GM19351 (cell line): ENCODE data around the gene FGF22.
"Not testable (repeated sequence)": the region's sequence is repeated elsewhere in the genome, so short reads cannot be mapped to it uniquely, and the experiment has no call there.

Experiments used
- ATAC-seq: cut with Tn5 transposase; IDR thresholded peaks from one replicate; pipeline ENCODE4 v1.9.1; 2021; ENCODE audit warnings: mild to moderate bottlenecking, moderate library complexity; ENCODE audit not compliant: unreplicated experiment

The FGF22 gene

DNA sequence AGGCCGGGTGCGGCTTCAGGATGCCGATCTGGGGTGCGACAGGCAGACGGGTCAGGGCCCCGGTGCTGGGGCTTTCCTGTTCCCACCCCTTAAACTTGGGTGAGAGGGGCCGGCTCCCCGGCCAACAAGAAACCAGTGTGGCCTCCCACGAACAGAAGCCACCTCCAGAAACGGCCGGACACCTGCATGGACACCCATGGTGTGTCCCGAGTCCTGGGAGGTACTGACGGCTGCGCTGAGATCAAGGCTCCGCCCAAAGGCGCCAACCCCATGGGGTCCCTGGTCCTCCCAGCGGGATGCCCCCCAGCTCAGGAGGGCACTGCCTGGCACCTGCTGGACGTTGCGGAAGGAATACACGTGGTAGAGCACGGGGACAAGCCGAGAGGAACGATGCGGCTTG lies 17.9 kb upstream of the FGF22 start:
- ATAC-seq, result no peak

DNA sequence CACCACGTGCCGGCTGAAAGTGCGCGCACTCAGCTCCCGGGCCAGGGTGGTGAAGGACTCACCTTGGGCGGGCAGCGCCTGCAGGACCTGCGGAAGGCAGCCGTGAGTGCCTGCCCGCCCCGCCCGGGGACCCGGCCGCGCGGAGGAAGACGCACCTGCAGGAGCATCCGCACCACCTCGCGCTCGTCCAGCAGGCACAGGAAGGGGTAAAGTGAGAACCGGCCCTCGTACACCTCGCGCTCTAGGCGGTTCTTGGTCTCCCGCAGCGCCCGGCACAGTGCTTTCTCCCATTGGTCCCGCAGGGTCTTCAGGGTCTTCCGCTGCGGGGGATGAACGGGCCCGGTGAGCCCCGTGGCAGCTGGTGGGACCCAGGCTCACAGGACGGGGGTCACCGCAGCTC lies 17.0 kb upstream of the FGF22 start:
- no peak for ATAC-seq

DNA sequence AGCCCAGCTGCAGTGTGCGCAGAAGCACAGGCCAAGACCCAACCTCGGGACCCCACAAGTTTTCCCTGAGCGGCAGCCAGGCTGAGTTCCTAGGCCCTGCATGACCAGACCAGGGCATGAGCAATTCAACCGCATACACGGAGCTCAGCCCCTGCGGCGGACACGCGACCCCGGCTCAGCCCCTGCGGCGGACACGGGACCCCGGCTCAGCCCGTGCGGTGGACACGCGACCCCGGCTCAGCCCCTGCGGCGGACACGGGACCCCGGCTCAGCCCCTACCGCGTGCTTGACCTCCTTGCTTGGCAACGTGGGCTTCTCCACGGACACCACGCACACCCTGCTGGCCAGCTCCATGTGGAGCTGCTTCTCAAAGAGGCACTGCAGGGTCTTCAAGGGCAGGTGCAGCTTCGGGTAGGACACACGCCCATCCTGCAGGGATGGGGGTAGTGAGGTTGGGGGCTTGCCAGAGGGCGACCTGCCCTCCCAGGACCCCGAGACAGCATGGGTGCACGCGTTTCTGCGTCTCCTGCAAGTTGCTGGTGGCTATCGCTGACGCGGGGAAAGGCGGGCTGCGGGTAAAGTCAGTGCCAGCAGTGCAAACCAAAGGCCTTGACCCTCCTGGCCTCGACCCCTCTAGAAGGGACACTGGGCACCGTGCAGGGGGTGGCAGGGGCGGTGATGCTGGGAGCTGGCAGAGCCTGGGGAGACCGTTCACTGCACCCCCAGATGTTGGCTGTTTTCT lies 16.3 kb upstream of the FGF22 start:
- no peak for ATAC-seq

DNA sequence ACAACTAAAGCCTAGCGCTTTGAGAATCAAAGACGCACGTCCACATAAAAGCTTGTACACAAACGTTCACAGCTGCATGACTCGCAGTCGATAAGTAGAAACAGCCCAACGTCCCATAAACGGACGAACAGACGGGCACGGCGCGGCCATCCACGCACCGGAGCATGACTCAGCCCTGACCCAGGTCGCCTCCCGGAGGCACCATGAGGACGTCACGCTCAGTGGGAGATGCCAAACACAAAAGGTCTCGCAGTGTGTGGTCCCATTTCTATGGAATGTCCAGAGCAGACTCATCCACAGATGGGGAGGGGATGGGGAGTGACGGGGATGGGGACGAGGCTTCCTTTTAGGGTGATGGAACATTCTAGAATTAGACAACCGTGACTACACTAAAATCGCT lies 15.7 kb upstream of the FGF22 start:
- ATAC-seq, result no peak

DNA sequence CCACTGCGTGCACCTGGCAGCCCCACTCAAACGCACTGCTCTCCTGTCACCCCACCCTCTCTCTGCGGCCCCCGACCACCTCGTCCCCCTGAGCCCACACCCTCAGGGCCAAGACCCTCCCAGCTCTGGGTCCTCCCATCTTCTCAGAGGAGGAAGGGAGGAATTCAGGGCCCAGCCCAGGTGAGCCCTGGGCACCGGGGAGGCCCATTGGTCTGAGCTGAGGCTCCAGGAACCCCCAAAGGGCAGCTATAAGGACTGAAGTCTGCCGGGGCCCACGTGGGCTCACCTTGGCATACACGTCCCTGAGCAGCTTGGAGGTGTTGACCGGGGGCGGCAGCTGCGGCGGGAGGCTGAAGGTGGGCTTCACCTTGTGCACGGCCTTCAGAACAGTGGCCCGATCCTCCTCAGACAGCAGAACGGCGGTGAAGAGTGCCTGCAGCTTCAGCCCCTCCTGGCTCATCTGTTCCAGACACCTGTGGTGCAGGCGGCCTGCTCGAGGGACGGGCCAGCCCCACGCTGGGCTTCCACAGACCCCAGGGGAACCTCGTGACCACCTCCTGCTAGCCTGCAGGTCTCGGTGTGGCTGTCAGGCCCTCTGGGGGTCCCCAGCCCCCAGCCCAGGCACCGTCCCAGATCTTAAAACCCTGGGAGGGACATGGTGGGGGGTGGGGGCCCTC lies 15.1 kb upstream of the FGF22 start:
- ATAC-seq, result no peak

DNA sequence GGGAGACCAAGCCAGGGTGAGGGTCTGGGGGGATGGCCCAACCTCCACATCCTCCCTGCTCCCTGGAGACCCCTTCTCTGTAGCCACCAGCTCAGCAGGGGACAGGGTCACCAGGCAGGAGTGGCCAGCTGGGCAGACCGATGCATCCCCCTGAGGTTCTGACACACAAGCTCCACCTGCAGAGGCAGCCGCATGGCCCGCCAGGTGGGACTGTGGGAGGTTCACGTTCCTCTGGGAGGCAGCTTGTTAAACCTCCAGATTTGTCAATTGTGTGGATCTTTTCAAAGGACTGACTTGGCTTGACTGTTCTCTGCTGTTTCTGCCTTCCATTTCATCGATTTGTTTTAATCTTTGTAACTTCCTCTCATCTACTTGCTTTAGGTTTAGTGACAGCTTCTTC lies 14.4 kb upstream of the FGF22 start:
- ATAC-seq, result no peak

DNA sequence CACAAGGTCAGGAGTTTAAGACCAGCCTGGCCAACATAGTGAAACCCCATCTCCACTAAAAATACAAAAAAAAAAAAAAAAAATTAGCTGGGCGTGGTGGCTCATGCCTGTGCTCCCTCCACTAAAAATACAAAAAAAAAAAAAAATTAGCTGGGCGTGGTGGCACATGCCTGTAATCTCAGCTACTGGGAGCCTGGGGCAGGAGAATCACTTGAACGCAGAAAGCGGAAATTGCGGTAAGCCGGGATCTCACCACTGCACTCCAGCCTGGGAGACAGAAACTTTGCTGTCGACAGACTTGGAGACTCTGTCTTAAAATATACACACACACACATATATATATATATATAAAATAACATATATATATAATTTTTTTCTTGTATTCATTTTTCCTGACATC lies 13.1 kb upstream of the FGF22 start:
- not testable (repeated sequence) for ATAC-seq

DNA sequence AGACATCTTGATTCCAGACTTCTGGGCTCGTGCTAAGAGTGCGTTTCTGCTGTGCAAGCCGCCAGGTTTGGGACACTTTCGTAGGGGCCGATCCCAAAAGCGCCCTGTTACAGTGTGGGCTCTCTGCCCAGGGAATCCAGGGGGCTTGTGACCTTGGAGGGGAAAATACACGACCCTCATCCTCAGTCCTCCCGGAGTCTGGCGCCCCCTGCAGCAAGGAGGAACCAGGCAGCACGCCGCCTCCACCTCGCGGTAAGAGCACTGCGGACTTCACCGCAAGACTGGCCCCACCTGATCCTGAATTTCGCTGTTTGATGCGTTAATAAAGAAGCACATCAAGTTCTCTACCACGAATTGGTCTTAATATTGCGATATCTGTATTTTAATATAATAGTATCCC lies 11.5 kb upstream of the FGF22 start:
- ATAC-seq, result no peak

DNA sequence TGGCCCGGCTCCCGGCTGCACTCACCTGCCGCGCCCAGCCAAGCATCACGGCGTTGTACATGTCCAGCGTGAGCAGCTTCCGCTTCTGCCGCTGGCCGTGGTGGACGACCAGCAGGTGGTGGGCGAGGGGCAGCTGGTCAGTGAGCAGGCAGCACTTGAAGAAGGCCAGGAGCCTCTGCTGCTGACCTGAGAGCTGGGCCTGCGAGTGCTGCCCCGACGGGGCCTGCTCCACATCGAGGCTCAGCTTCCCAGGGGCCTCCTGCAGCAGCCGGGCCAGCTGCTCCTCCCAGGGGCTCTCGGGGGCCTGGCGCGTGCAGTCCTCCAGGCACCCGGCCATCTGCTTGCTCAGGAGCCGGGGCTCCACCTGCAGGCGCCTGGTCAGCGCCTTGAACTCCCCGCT lies 10.2 kb upstream of the FGF22 start:
- not testable (repeated sequence) for ATAC-seq

DNA sequence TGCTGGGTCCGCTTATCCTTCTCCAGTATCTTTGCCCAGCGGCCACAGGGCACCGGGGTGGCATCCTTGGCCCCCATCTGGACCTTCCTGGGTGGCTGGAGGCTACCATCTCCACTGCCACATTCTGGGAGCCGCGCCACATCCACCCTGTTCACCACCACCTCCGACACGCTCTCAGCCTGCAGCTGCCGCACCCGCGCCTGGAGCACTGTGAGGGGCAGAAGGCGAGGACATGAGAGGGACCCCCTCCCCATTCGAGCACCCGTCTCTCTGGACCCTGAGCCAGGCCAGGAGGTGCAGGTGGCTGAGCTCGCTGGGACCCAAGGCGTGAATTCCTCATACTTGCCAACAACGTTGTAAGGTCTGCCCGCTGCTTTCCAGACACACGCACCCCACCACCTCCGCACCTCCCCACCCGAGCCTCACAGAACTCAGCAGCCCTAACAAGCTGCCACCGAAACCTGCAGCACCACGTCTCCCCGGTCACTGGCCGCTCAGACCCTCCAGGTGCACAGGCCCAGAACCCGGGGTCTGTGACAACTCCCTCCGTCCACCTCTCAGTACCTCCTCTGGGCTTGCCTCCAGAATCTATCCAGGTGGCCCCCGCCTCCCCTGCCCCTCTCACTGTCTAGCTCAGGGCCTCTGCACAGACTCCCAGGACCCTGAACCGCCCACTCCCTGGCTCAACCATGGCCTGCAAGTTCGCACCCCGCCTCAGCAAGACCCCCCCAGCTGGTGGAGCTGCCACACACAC lies 9.5 kb upstream of the FGF22 start:
- no peak for ATAC-seq

DNA sequence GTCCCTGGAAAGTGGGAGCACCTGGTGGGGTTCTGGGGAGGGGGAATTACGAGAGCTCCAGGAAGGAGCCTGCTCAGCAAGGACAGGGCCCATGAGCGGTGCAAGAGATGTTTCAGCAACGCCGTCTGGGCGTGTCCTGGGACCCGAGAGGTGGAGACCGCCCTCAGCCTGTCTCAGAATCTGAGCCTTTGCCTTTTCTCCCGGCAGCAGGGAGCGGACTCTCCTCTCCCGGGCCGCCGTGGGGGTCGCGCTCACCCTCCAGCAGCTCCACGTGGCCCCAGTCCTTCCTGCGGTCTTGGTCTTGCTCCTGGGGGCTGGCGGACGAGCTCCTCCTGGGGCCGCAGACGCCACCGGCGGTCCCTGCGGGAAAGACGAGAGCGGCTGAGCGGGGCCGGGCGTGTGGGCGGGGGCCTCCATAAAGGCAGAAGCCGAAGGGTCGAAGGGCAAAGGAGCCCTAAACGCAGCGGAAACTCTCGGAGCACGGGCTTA lies 7.1 kb upstream of the FGF22 start:
- peak; percentile 6 for ATAC-seq

DNA sequence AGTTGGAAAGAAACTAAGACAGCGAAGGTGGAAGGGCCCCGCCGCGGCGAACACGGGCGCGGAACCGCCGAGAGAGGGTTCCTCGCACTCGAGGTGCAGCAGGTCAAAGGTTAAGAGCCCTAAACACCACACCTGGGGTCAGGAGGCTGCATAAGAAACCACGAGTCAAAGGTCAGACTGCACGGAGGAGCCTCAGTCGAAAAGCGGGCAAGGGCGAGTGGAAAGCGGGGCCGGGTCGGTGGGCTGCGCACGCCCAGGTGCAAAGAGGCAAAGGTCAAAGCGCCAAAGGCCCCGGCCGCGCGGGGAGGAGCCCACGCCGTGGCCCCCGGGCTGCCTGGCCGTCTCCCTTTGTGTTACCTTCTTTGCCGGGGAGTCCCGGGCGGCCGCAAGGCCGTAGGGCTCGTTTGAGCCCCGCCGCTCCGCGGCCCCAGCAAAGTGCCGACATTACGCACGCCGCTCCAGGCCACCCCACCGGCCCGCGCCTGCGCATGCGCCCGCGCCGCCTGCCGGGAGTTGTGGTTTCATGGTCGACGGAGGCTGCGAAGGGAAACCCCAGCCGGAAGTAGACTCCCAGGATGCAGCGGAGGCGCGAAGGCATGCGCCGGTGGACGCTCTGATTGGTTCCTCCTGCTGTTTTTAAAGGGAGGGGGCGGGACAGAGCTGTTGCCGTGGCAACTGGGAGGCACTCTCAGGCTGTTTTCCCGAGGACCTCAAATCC lies 6.5 kb upstream of the FGF22 start, which contains the start of gene POLRMT:
POLRMT (minus strand) TSS at position 470 of the 718 bp plus-strand sequence; CDS start at position 445, 25 bp downstream.
- peak; percentile 81 for ATAC-seq

DNA sequence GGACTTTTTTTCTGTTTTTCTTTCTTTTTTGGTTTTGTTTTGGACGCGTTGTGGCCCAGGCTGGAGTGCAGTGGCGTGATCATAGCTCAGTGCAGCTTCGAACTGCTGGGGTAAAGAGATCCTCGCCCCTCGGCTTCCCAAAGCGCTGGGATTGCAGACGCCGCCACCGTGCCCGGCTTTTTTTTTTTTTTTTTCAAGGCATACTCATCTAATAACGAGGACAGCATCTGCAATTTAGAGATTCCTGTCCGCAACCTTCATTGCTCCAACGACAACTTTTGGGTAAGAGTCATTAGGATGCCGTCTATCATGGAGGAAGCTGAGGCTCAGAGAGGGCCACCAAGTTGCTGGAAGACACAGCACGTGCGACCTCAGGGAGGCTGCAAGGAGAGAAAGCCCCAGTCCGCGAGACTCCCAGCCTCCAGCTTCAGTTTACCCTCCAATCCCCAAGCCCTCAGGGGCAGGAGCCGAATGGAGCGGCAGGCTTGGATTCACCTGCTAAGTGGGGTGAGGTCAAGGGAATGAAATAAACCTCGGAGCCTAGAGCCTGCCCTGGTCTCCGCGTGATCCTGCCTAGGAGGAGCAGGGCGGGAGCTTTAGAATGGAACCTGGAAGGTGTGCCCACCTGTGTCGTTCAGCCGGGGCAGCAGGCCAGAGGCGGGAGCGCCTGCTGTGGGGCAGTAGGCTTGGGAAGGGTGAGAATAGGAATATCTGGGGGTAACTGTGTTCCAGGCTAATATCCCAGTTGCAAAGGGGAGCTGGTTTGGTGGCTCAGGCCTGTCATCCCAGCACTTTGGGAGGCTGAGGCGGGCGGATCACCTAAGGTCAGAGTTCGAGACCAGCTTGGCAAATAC lies 5.7 kb upstream of the FGF22 start:
- ATAC-seq, result no peak

DNA sequence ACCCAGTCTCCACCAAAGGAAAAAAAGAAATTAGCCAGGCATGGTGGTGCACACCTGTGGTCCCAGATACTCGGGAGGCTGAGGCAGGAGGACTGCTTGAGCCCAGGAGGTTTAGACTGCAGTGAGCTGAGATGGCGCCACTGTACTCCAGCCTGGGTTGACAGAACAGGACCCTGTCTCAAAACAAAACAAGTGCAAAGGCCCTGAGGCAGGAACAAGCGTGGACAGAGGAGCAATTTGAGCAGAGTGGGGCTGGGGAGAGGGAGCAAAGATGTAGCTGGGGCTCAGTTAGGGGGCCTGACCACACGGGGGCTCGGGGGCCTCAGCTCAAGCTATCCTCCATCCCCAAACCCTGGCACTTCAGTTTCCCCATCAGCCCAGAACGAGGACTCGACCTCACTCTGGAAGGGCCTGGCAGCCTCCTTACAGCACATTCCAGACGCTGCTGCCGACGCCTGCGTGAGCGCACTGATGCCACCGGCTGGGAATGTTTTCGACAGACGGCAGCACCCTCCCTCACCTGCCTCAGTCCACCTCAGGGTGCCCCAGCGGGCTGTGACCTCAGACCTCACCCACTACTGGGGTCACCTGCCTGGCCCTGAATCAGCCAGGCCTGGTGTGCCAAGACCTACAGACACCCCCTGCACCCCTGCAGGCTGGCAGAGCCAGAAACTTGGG lies 4.6 kb upstream of the FGF22 start:
- no peak for ATAC-seq

DNA sequence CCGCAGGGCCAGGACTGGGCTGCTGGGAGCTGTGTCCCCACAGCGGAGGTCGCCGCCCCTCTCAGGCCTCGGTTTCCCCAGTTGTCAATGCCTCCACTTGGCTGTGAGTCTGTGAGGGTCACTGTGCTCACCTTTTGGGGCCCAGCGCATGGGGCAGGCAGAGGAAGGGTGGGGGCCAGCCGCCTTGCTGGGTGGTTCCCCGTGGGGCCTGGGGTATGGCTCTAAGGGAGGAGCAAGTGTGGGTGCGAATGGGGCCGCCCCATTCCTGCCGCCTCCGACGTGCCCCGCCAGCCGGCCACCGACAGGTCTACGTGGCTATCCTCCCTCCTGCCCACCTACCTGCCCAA lies 800 bp upstream of the FGF22 start:
- no peak for ATAC-seq

DNA sequence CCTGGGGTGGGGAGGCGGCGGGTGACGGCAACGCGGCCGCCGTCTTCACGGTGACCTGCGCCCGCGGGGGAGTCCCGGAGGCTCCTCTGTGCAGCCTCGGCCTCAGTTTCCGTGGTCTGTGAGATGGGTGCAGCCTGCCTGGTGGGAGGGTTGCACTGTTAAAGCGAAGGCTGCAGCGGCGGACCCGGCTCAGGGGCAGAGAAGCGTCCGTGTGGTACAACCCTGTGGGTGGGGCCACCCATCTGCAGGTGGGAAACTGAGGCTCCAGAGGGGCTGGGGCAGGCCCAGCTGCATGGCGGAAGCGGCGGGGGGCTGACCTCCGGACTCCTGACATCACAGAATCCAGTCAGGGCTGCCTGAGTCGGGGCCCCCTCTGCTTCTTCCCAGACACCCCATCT lies 481 bp downstream of the FGF22 start:
- peak; percentile 5 for ATAC-seq

DNA sequence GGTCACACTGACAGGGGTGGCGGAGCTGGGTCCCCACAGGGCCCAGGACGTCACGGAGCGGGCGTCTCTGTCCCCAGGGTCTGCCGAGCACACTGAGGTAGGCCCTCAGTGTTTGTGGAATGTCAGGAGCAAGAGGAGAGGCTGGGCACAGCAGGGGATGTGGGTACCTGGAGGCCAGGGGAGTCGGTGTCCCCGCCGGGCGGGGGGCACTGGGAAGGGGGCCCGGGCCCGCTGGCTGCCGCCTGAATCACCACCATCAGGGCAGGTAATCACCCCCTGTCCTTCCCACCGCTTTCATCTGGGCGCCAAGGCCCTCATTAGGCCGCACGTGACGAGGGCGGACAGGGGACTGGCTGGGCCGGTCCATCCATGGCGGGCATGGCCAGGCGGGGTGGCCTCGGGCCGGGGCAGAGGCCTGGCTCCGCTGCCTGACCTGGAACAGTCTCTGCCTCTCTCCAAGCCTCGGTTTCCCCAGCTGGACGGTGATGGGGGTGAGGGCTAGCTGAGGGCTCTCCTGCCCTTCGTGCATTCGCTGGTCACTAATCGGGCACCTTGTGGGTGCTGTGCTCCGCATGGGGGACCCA lies 1.0 kb downstream of the FGF22 start:
- ATAC-seq, result no peak

DNA sequence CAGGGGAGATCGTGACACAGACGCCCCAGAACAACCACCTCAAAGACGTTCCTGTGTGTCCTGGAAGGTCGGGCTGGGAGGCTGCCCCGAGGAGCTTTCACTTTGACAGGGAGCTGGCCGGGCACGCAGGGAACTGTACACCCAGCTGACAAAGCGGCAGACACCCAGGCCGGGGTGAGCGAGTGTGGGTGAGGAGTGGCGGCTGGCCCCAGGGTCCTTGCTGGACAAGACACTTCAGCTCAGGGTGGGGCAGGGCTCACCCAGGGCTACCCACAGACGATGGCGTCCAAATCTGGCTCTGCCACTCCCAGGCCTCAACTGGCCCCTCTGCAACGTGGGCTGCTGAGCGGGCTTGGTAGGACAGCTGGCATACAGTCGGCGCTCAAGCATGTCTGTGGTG lies 2.0 kb downstream of the FGF22 start:
- ATAC-seq, result no peak
